Neural progenitor cell (in vitro differentiated cells): Measurements from ENCODE around the gene LHFPL2. TPM values are rescaled to one million over a fixed set of nuclear protein-coding genes. Genes with fewer than 3 reads are reported as not detected.

ENCODE experiments used
- DNase-seq: peaks from one replicate; pipeline ENCODE4 v3.0.0-alpha.2; 2016; ENCODE audit warnings: low spot score
- H2AFZ ChIP-seq: fragments of 200-600 bp; sonication (generic); replicated peaks from 2 replicates; pipeline ENCODE4 v1.6.1; 2016; ENCODE audit warnings: antibody characterized with exemption
- H3F3A ChIP-seq: fragments of 200-600 bp; sonication (generic); 2 replicates; pipeline ENCODE4 v1.6.1; 2016; ENCODE audit warnings: antibody characterized with exemption, low read depth
- H3K27ac ChIP-seq: fragments of 200-600 bp; sonication (generic); 2 replicates; pipeline ENCODE4 v1.5.1; 2016; ENCODE audit warnings: mild to moderate bottlenecking
- H3K27me3 ChIP-seq: fragments of 200-600 bp; sonication (generic); 2 replicates; pipeline ENCODE4 v1.6.1; 2016; ENCODE audit warnings: mild to moderate bottlenecking, moderate library complexity
- H3K36me3 ChIP-seq: fragments of 200-600 bp; sonication (generic); 2 replicates; pipeline ENCODE4 v1.5.1; 2016
- H3K4me1 ChIP-seq: fragments of 200-600 bp; sonication (generic); 2 replicates; pipeline ENCODE4 v1.6.1; 2016; ENCODE audit warnings: mixed run types
- H3K4me2 ChIP-seq: fragments of 200-600 bp; sonication (generic); 2 replicates; pipeline ENCODE4 v1.6.1; 2016
- H3K4me3 ChIP-seq: fragments of 200-600 bp; sonication (generic); 2 replicates; pipeline ENCODE4 v1.5.1; 2016
- H3K79me2 ChIP-seq: fragments of 200-600 bp; sonication (generic); 2 replicates; pipeline ENCODE4 v1.6.1; 2016; ENCODE audit warnings: low read depth
- H3K9ac ChIP-seq: fragments of 200-600 bp; sonication (generic); 2 replicates; pipeline ENCODE4 v1.6.1; 2016
- H3K9me3 ChIP-seq: fragments of 200-600 bp; sonication (generic); 2 replicates; pipeline ENCODE4 v1.5.1; 2016; ENCODE audit warnings: low read depth
- H4K20me1 ChIP-seq: fragments of 200-600 bp; sonication (generic); 2 replicates; pipeline ENCODE4 v1.6.1; 2016; ENCODE audit warnings: low read depth
- H3K27ac Mint-ChIP-seq: 3 replicates; pipeline ENCODE4 v1.8.0; 2021; ENCODE audit warnings: mixed read lengths
- H3K27me3 Mint-ChIP-seq: 2 replicates; pipeline ENCODE4 v1.8.0; 2022; ENCODE audit warnings: low read depth, mild to moderate bottlenecking, inconsistent platforms, moderate library complexity, mixed read lengths; ENCODE audit not compliant: insufficient read depth
- H3K36me3 Mint-ChIP-seq: 3 replicates; pipeline ENCODE4 v1.8.0; 2021; ENCODE audit warnings: mixed read lengths
- H3K4me1 Mint-ChIP-seq: 3 replicates; pipeline ENCODE4 v1.8.0; 2021; ENCODE audit warnings: mixed read lengths
- H3K4me3 Mint-ChIP-seq: 3 replicates; pipeline ENCODE4 v1.8.0; 2021; ENCODE audit warnings: mild to moderate bottlenecking, moderate library complexity, mixed read lengths
- H3K9me3 Mint-ChIP-seq: 3 replicates; pipeline ENCODE4 v1.8.0; 2020; ENCODE audit warnings: mixed read lengths
- CTCF ChIP-seq: fragments of 200-600 bp; sonication (generic); IDR thresholded peaks from 2 replicates; pipeline ENCODE4 v1.5.1; 2017; ENCODE audit warnings: antibody characterized with exemption, mild to moderate bottlenecking
- EZH2 ChIP-seq: fragments of 200-600 bp; sonication (generic); IDR thresholded peaks from 2 replicates; pipeline ENCODE4 v1.6.1; 2017; ENCODE audit warnings: antibody characterized with exemption, mild to moderate bottlenecking, moderate library complexity
- EZH2phosphoT487 ChIP-seq: fragments of 200-600 bp; sonication (generic); IDR thresholded peaks from 2 replicates; pipeline ENCODE4 v1.6.1; 2017; ENCODE audit warnings: antibody characterized with exemption
- total RNA-seq: library from RNA; depleted of rRNA; stranded (reverse); fragments of >200 nt; gene quantifications from 2 replicates; pipeline ENCODE4 v1.2.3, GENCODE V29; 2015; ENCODE audit warnings: low replicate concordance

Gene LHFPL2
- total RNA-seq, 1 donor from 2014 or later, result 21.1 TPM

DNA sequence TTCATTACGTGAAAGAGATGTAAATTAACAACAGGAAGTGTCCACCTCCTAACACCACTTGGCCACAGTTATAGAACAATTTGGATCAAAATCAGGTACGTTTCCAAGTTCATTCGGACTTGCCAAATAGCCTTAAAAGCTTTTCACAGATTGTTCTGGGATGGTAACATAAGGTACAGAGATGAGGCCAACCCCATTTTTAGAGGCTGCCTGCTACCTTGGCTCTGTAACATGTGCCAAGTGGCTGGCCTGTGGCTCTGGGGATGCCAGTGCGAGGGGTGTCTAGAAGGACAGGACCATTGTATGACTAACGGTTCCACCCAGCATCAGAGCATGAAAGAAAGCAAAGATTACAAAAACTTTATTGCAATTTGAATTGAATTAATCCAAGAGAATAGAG, 91.0 kb downstream of the LHFPL2 start:
- no peak overlapping the region for H2AFZ ChIP-seq
- H3K27ac Mint-ChIP-seq, result no peak overlapping the region
- peaks cover 6% of the 10 kb centered on the region for H3K79me2 ChIP-seq
- H3K27me3 ChIP-seq, result no peaks in the 10 kb centered on the region
- no peak overlapping the region for H3K4me3 ChIP-seq
- no peak overlapping the region for H3K4me3 Mint-ChIP-seq
- no peaks in the 10 kb centered on the region for H3K9me3 ChIP-seq
- DNase-seq, result no peak
- TF ChIP-seq CTCF, result no peak
- TF ChIP-seq EZH2, result no peak
- TF ChIP-seq EZH2phosphoT487, result no peak
- no peak overlapping the region for H3K27ac ChIP-seq
- H4K20me1 ChIP-seq, result peaks cover 5% of the 10 kb centered on the region
- no peaks in the 10 kb centered on the region for H3F3A ChIP-seq
- H3K4me1 Mint-ChIP-seq, result peaks cover 3% of the 10 kb centered on the region
- no peak overlapping the region for H3K9ac ChIP-seq
- H3K4me2 ChIP-seq, result no peak overlapping the region
- H3K27me3 Mint-ChIP-seq, result no peaks in the 10 kb centered on the region
- H3K4me1 ChIP-seq, result no peaks in the 10 kb centered on the region
- no peaks in the 10 kb centered on the region for H3K36me3 ChIP-seq
- peaks cover 5% of the 10 kb centered on the region for H3K36me3 Mint-ChIP-seq
- peaks cover 4% of the 10 kb centered on the region for H3K9me3 Mint-ChIP-seq

DNA sequence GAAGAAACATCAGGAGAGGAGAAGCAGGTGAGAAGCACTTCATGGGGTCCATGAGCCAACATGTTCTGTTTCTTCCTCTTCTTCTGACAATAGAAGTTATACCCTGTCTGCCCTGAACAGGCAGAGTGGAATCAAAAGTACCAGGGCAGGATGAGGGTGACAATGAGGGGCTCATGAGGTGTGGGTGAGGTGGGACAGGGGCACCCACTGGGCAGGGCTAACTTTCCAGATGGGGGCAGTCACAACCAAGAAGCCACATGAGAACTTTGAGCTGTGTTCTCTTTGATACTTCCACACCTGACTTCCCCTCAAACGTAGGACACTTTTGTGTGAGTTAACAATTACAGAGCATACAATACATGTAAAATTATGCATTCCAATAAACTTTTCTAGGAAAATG, 92.7 kb downstream of the LHFPL2 start:
- Histone ChIP-seq H3K4me3 (no peak overlapping the region), H3K36me3 (no peaks in the 10 kb centered on the region), H2AFZ (no peak overlapping the region), H3K4me1 (no peaks in the 10 kb centered on the region), H3F3A (no peaks in the 10 kb centered on the region), H3K27me3 (no peaks in the 10 kb centered on the region), H3K4me2 (no peak overlapping the region), H3K9ac (no peak overlapping the region), H3K79me2 (peaks cover 6% of the 10 kb centered on the region), H3K9me3 (no peaks in the 10 kb centered on the region), H4K20me1 (peaks cover 5% of the 10 kb centered on the region), H3K27ac (no peak overlapping the region)
- Mint-ChIP-seq H3K36me3 (peaks cover 5% of the 10 kb centered on the region), H3K9me3 (peaks cover 4% of the 10 kb centered on the region), H3K4me1 (no peaks in the 10 kb centered on the region), H3K4me3 (no peak overlapping the region), H3K27ac (no peak overlapping the region), H3K27me3 (peaks cover 2% of the 10 kb centered on the region)
- no peak for DNase-seq
- no peak for TF ChIP-seq EZH2phosphoT487
- TF ChIP-seq EZH2, result no peak
- no peak for TF ChIP-seq CTCF

DNA sequence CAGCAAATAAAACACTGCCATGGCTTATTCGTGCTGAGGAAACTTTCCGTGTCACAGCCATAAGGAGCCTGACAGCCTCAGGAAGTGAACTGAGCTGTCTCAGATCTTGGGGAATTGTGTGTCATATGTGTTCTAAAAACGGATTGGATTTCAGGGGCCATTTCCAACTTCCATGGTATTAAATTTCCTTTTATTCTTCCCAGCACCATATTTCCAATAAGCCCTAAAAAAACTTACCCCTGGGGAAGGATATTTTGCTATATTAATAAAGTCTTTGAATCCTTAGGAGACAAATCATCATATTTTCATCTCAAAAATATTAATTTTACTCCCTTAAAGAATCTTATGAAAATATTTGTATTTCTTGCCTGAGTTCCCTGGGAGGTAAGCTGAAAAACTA, 93.9 kb downstream of the LHFPL2 start:
- H3F3A ChIP-seq, result no peaks in the 10 kb centered on the region
- no peak for DNase-seq
- H3K79me2 ChIP-seq, result peaks cover 6% of the 10 kb centered on the region
- no peaks in the 10 kb centered on the region for H3K27me3 ChIP-seq
- H2AFZ ChIP-seq, result no peak overlapping the region
- no peak overlapping the region for H3K9ac ChIP-seq
- no peaks in the 10 kb centered on the region for H3K9me3 ChIP-seq
- H3K27ac ChIP-seq, result no peak overlapping the region
- Mint-ChIP-seq H3K9me3 (peaks cover 8% of the 10 kb centered on the region), H3K36me3 (peaks cover 9% of the 10 kb centered on the region), H3K27me3 (peaks cover 2% of the 10 kb centered on the region), H3K27ac (no peak overlapping the region), H3K4me3 (no peak overlapping the region), H3K4me1 (no peaks in the 10 kb centered on the region)
- H3K36me3 ChIP-seq, result no peaks in the 10 kb centered on the region
- no peaks in the 10 kb centered on the region for H3K4me1 ChIP-seq
- H4K20me1 ChIP-seq, result peaks cover 5% of the 10 kb centered on the region
- no peak for TF ChIP-seq EZH2
- no peak for TF ChIP-seq CTCF
- TF ChIP-seq EZH2phosphoT487, result no peak
- no peak overlapping the region for H3K4me3 ChIP-seq
- no peak overlapping the region for H3K4me2 ChIP-seq
